D721Med (cell line): ENCODE data around the gene DOCK1.

ENCODE experiments used
- DNase-seq: peaks from one replicate; pipeline ENCODE4 v3.0.0; 2011; ENCODE audit warnings: low spot score; ENCODE audit not compliant: insufficient read length
- FAIRE-seq: peaks from 2 replicates; lab custom pipeline; 2011; peaks lifted over from hg19 to GRCh38; lab: Jason Lieb, UNC
- TF ChIP-seq, protein P1 (sequence below): IDR thresholded peaks from 2 replicates; pipeline ENCODE4 v1.5.1; 2012; ENCODE audit warnings: mild to moderate bottlenecking, control low read depth; ENCODE audit not compliant: insufficient read depth; ENCODE audit errors: missing control alignments

The DOCK1 gene

DNA sequence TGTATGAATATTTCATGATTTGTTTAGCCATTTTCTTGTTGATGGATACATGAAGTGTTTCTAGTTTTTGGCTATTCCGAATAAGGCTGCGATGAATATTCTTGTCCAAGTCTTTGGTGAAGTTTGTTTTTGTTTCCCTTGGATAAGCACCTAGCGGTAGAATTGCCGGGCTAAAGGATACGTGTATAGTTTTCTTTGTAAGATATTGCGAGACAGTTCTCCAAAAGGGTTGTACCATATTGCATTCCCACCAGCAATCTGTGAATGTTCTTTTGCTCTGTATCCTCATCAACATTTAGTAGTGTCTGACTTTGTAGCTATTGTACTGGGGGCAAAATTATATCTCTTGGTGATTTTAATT lies 142.6 kb downstream of the DOCK1 start:
- no peak for FAIRE-seq
- no peak for DNase-seq
- TF ChIP-seq, protein P1, sequence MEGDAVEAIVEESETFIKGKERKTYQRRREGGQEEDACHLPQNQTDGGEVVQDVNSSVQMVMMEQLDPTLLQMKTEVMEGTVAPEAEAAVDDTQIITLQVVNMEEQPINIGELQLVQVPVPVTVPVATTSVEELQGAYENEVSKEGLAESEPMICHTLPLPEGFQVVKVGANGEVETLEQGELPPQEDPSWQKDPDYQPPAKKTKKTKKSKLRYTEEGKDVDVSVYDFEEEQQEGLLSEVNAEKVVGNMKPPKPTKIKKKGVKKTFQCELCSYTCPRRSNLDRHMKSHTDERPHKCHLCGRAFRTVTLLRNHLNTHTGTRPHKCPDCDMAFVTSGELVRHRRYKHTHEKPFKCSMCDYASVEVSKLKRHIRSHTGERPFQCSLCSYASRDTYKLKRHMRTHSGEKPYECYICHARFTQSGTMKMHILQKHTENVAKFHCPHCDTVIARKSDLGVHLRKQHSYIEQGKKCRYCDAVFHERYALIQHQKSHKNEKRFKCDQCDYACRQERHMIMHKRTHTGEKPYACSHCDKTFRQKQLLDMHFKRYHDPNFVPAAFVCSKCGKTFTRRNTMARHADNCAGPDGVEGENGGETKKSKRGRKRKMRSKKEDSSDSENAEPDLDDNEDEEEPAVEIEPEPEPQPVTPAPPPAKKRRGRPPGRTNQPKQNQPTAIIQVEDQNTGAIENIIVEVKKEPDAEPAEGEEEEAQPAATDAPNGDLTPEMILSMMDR: no peak

DNA sequence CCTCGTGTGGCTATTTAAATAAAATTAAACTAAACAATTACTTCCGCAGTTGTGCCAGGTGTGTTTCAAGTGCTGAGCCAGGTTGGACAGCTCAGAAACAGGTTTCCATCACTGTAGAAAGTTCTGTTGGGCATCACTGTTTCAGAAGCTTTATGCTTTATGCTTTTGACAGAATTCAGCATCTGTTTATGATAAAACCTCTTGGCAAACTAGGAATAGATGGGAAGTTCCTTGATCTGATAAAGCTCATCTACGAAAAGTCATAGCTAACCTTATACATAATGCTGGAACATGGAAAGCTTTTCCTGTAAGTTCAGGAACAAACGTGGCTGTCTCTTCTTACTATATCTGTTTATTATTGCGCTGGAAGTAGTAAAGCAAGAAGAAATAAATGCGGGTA lies 143.4 kb downstream of the DOCK1 start:
- TF ChIP-seq, protein P1: no peak
- DNase-seq (no peak), FAIRE-seq (no peak)

DNA sequence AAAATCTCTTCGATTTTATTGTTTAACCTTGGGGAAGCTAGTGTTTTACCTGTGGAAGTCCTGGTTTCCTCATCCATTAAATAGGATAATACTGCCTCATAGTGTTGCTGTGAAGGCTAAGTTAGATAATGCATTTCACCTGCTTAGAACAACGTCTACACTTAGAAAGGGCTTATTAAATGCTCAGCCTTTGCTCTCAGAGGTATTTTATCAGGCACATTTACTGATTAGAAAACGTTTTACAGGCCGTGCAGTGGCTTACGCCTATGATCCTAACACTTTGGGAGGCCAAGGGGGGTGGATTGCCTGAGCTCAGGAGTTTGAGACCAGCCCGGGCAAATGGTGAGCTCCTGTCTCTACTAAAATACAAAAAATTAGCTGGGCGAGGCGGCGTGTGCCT lies 146.8 kb downstream of the DOCK1 start:
- FAIRE-seq (no peak), DNase-seq (no peak)
- TF ChIP-seq, protein P1: no peak

DNA sequence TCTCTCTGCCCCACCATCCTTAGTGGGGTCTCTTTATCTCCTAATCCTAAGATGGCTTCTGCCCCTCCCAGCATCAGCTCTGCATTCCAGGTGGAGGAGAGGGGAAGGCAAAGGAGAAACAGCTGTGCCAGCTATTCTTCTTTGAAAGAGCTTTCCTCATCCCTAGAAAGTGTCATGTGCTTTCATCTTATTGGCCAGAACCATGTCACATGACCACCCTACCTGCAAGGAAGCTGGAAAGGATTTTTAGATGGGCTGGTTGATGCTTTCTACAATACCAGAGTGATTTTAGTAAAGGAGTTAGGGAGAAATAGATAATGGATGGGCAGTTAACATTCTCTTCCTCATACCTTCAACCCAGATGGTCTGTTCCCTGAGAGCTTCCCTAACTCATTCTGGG lies 150.0 kb downstream of the DOCK1 start:
- DNase-seq (no peak), FAIRE-seq (no peak)
- TF ChIP-seq, protein P1: no peak

DNA sequence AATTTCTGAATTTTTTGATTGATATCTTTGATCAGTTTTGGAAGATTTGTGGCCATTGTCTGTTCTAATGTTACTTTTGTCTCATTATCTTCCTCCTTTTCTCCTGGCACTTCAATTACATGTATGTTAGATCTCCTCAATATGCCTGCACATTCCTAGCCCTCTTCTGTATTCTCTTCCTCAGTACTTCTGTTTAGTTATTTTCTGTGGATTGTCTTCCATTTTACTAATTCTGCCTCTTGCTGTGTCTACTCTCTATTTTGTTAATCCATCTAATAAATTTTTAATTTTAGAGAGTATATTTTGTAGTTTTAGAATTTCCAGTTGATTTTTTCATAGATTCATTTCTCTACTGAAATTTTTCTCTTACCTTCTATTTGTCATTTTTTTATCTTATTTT lies 154.1 kb downstream of the DOCK1 start:
- DNase-seq (no peak), FAIRE-seq (no peak)
- TF ChIP-seq, protein P1: no peak

DNA sequence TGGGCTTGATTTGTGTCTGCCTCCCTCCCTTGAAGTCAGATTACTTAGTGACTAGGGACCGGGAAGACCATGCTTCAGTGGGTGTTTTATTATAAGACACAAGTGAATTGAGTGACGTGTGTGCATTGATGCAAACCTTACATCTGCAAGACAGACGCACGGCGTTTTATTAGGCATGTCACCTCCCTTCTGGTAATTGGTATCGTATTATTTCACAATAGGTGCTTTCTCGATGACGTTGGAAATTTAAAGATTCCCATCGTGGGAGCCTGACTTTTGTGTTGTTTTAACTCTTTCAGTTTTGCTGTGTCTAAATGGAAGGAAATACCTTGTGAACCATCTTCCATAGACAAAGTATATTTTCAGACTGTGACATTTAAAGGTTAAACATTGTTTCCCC lies 158.5 kb downstream of the DOCK1 start:
- DNase-seq: no peak
- TF ChIP-seq, protein P1: no peak
- no peak for FAIRE-seq

DNA sequence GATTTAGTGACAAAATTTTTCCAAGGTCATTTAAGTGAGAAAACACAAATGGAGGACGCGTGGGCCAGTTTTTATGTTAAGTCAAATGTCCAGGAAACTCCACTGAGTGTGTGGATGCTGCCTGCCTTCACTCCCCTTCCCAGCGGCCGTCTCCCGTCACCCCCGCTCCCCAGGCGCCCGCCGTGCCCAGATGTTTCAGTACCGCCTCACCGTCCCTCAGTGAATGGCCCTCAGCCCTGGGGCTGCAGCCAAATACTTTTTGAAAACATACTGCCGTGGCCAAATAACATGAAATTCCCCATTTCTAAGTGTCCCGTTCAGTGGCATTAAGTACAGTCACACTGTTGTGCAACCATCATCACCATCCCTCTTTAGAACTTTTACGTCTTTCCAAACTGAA lies 159.2 kb downstream of the DOCK1 start:
- DNase-seq (no peak), FAIRE-seq (no peak)
- TF ChIP-seq, protein P1: no peak
